OCI-LY3 (cell line): ENCODE data around the gene SCUBE1.

Experiments
- H2AFZ ChIP-seq: fragments of 200-600, 300-600 bp; shearing (Covaris generic); 2 replicates; pipeline ENCODE4 v1.6.0; 2014; ENCODE audit warnings: antibody characterized with exemption, low read depth, low read length
- H3K27ac ChIP-seq: fragments of 200-600, 300-600 bp; sonication (generic); 2 replicates; pipeline ENCODE4 v1.5.1; 2014; ENCODE audit warnings: mild to moderate bottlenecking, low read length, moderate library complexity, mixed read lengths
- H3K27me3 ChIP-seq: fragments of 200-600, 300-600 bp; sonication (generic); 2 replicates; pipeline ENCODE4 v1.6.1; 2014; ENCODE audit warnings: low read depth, low read length, mixed read lengths
- H3K36me3 ChIP-seq: fragments of 200-600, 300-600 bp; sonication (generic); replicated peaks from 2 replicates; pipeline ENCODE3; 2014; ENCODE audit warnings: low read depth, low read length, mixed read lengths
- H3K4me1 ChIP-seq: fragments of 300-600, 200-600 bp; sonication (generic); 2 replicates; pipeline ENCODE4 v1.6.1; 2014; ENCODE audit warnings: low read length, mixed read lengths
- H3K4me2 ChIP-seq: fragments of 200-600, 300-600 bp; sonication (generic); 2 replicates; pipeline ENCODE4 v1.6.1; 2014; ENCODE audit warnings: low read length, mixed read lengths
- H3K4me3 ChIP-seq: fragments of 300-600, 200-600 bp; sonication (generic); 2 replicates; pipeline ENCODE4 v1.5.1; 2014; ENCODE audit warnings: antibody characterized with exemption, mild to moderate bottlenecking, low read length, moderate library complexity
- H3K79me2 ChIP-seq: fragments of 300-600, 200-600 bp; shearing (Covaris generic); 2 replicates; pipeline ENCODE4 v1.6.1; 2014; ENCODE audit warnings: mild to moderate bottlenecking, low read length, mixed read lengths
- H3K9ac ChIP-seq: fragments of 300-600, 200-600 bp; shearing (Covaris generic); 2 replicates; pipeline ENCODE4 v1.6.0; 2014; ENCODE audit warnings: mild to moderate bottlenecking, low read length, moderate library complexity
- H3K9me3 ChIP-seq: fragments of 200-600, 300-600 bp; shearing (Covaris generic); 2 replicates; pipeline ENCODE4 v1.6.1; 2014; ENCODE audit warnings: low read length, mixed read lengths; ENCODE audit not compliant: insufficient read depth
- H4K20me1 ChIP-seq: fragments of 200-600, 300-600 bp; sonication (generic); 2 replicates; pipeline ENCODE4 v1.6.1; 2016; ENCODE audit warnings: low read length, mixed read lengths; ENCODE audit not compliant: insufficient read depth
- EZH2phosphoT487 ChIP-seq: fragments of 200-600 bp; shearing (Covaris generic); IDR thresholded peaks from 2 replicates; pipeline ENCODE4 v1.6.1; 2018; ENCODE audit warnings: antibody characterized with exemption, mixed run types, low read depth
- TF ChIP-seq, protein P1 (sequence below): fragments of 200-600, 300-600 bp; sonication (generic); IDR thresholded peaks from 2 replicates; pipeline ENCODE4 v1.5.1; 2014; ENCODE audit warnings: antibody characterized with exemption, low read length, low read depth

The SCUBE1 gene

DNA sequence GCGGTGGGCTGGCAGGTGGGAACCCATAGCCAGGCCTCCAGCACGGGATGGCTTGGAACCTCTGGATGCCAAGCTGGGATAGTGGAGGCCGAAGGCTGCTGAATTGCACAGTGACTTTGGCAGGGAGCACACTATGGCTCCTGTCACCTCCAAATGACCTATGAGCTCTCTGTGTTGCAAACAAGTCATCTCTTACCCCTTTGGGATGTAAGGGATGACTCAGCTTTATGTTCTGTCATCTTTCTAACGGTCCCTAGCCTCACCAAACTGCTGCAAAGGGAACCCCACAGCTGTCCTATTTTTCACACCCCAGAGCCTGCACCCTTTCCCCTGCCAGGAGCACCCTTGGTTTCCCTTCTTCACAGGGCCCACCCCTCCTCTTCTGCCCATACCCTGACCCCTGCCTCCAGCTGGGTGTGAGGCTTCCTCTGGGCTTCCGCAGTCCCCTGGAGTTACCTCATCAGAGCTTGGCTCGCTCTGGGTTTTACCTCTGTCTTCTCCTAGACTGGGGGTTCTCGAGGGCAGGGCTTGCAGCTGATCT is 2.7 kb upstream of the SCUBE1 start:
- H4K20me1 ChIP-seq, result no peaks in the 10 kb centered on the region
- no peak overlapping the region for H3K9ac ChIP-seq
- H3K4me1 ChIP-seq, result no peaks in the 10 kb centered on the region
- no peaks in the 10 kb centered on the region for H3K9me3 ChIP-seq
- no peak overlapping the region for H3K27ac ChIP-seq
- H2AFZ ChIP-seq, result no peak overlapping the region
- no peaks in the 10 kb centered on the region for H3K36me3 ChIP-seq
- no peaks in the 10 kb centered on the region for H3K79me2 ChIP-seq
- TF ChIP-seq, protein P1, sequence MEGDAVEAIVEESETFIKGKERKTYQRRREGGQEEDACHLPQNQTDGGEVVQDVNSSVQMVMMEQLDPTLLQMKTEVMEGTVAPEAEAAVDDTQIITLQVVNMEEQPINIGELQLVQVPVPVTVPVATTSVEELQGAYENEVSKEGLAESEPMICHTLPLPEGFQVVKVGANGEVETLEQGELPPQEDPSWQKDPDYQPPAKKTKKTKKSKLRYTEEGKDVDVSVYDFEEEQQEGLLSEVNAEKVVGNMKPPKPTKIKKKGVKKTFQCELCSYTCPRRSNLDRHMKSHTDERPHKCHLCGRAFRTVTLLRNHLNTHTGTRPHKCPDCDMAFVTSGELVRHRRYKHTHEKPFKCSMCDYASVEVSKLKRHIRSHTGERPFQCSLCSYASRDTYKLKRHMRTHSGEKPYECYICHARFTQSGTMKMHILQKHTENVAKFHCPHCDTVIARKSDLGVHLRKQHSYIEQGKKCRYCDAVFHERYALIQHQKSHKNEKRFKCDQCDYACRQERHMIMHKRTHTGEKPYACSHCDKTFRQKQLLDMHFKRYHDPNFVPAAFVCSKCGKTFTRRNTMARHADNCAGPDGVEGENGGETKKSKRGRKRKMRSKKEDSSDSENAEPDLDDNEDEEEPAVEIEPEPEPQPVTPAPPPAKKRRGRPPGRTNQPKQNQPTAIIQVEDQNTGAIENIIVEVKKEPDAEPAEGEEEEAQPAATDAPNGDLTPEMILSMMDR, result no peak
- TF ChIP-seq EZH2phosphoT487, result no peak
- no peak overlapping the region for H3K4me3 ChIP-seq
- no peak overlapping the region for H3K4me2 ChIP-seq
- H3K27me3 ChIP-seq, result peaks cover 16% of the 10 kb centered on the region; the same call in 1 of the 2 replicates

DNA sequence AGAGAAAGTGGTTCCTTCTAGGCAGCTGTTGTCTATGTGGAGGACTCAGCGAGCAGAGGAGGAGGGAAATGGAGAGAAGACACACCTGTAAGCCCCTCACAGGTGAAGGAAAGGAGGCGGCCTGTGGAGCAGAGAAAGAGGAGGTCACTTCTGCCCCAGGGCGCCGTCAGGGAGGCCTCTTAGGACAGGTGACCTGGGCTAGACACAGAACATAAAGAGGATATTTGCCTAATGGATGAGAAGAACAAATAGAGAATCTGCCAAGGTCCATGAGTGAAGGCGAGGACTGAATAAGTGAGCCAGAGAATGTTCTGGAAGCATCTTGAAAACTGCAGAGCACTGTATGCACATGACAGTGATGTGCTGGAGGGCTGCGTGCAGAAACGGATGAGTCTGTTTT is 2.2 kb upstream of the SCUBE1 start:
- Histone ChIP-seq H3K4me3 (no peak overlapping the region), H2AFZ (no peak overlapping the region), H3K4me1 (no peaks in the 10 kb centered on the region), H3K9ac (no peak overlapping the region), H3K4me2 (no peak overlapping the region), H3K79me2 (no peaks in the 10 kb centered on the region), H3K36me3 (no peaks in the 10 kb centered on the region), H4K20me1 (no peaks in the 10 kb centered on the region), H3K9me3 (no peaks in the 10 kb centered on the region), H3K27ac (no peak overlapping the region), H3K27me3 (peaks cover 16% of the 10 kb centered on the region; the same call in 1 of the 2 replicates)
- TF ChIP-seq, protein P1, result no peak
- TF ChIP-seq EZH2phosphoT487, result no peak

DNA sequence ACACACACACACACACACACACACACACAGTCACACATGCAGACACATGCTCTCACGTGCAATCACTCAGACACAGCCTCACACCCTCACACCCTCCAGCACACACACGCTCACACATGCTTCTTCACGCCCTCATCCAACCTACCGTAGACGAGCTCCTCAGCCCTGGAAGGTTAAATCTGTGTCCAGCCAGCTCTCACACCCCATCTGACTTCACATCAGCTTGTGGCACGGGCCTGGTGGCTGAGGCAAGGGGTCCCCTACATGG is 1.3 kb upstream of the SCUBE1 start:
- Histone ChIP-seq H3K4me3 (no peak overlapping the region), H3K4me2 (no peak overlapping the region), H3K36me3 (no peaks in the 10 kb centered on the region), H3K79me2 (no peaks in the 10 kb centered on the region), H3K9ac (no peak overlapping the region), H3K9me3 (no peaks in the 10 kb centered on the region), H3K27ac (no peak overlapping the region), H2AFZ (no peak overlapping the region), H4K20me1 (no peaks in the 10 kb centered on the region), H3K27me3 (peaks cover 9% of the 10 kb centered on the region; the same call in 1 of the 2 replicates), H3K4me1 (no peaks in the 10 kb centered on the region)
- TF ChIP-seq, protein P1, result no peak
- no peak for TF ChIP-seq EZH2phosphoT487

DNA sequence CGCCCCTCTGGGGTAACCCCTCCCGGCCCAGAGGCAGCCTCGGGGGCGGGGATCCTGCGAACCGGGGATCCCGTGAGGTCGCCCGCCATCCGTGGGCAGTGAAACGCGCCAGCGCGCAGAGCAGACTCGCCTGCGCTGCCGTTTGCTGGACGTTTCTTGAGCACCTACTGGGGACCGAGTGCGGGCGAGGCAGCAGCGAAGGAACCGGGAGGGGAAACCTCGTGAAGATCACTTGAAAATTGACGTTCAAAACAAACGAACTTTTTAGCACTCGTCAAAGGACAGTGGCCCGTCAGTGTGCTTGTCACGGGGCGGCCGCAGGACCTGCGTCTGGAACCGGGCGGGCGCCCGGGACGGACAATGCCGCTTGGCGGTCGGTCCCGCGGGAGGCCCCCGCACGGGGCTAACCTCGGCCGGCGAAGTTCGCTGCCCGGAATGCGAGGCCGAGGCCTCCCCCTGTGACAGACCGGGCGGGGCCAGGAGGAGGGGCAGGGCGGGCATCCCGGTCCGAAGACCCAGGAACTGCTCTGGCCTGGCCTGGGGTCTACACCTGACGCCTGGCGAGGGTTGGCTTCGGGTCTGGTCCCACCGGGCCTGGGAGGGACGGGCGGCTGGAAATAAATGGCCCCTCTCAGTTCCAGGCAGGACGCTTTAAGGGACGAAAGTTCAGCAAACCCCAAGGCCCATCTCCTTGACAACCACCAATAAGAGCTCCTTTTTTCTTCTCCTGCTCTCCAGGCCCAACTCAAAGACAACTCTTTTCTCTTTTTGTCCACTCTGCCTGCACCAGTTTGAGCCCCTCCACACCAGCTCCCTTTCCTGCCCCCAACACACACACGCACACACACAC is 723 bp upstream of the SCUBE1 start:
- H3K27me3 ChIP-seq, result peaks cover 9% of the 10 kb centered on the region; the same call in 1 of the 2 replicates
- H3K9ac ChIP-seq, result no peak overlapping the region
- H3K79me2 ChIP-seq, result no peaks in the 10 kb centered on the region
- no peaks in the 10 kb centered on the region for H3K9me3 ChIP-seq
- H4K20me1 ChIP-seq, result no peaks in the 10 kb centered on the region
- no peaks in the 10 kb centered on the region for H3K4me1 ChIP-seq
- H3K36me3 ChIP-seq, result no peaks in the 10 kb centered on the region
- H3K4me3 ChIP-seq, result no peak overlapping the region
- H2AFZ ChIP-seq, result no peak overlapping the region
- H3K27ac ChIP-seq, result no peak overlapping the region
- H3K4me2 ChIP-seq, result no peak overlapping the region
- TF ChIP-seq, protein P1, result no peak
- TF ChIP-seq EZH2phosphoT487, result no peak
